Measurements from ENCODE around the gene FBLN2.

DNA sequence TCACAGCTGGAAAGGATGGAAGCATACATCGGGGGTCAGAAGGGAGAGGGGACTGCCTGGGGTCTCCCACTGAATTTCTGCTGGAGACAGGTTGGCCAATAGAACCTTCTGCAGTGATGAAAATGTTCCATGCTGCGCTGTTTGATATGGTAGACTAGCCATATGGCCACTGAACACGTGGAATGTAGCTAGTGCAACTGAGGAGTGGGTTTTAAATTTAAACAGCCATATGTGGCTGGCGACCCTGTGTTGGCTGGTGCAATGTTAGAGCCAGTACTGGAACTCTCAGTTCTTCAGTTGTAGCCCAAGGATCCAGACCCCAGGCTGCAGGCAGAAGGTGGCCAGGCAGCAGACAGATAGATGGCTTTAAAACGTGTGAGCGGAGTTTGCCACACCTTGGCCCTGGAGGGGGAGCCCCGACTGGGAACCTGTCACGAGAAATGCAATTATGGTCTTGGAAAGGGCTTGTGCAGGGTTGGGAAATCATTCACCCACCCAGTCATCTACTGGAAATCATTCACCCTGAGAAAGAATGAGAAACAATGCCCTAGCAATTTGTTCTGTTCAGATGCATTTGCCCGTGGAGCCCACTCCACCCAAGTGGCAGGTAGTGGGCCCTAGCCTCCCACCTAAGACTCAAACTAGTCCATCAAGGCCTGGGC is 127.6 kb downstream of the FBLN2 start:
- TF ChIP-seq RAD21 (IDR thresholded peaks at IDR 0.05; ENCODE audit: low read depth) = no peak
- TF ChIP-seq YY1 (IDR thresholded peaks at IDR 0.05; ENCODE audit: low read depth) = no peak
- no peak for TF ChIP-seq CREB1 (IDR thresholded peaks at IDR 0.05; ENCODE audit: low read depth)
